Measurements from ENCODE around the gene SLC35A2.

DNA sequence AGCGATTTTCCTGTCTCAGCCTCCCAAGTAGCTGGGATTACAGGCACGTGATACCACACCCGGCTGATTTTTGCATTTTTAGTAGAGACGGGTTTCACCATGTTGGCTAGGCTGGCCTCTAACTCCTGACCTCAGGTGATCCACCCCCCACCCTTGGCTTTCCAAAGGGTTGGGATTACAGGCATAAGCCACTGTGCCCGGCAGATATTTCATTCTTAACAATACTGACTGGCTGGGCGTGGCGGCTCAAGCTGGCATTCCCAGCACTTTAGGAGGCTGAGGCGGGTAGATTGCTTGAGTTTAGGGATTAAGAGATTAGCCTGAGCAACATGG, 12.4 kb downstream of the SLC35A2 start:
- no peak for TF ChIP-seq CTCF (IDR thresholded peaks at IDR 0.05 in 8 of 11, conservative IDR thresholded peaks at IDR 0.05 in 3 of 11)
- no peak for TF ChIP-seq POLR2AphosphoS5 (IDR thresholded peaks at IDR 0.05)
- TF ChIP-seq POLR2A (IDR thresholded peaks at IDR 0.05) = no peak

Measured in spleen (tissue), 7 donors.